CD4-positive, alpha-beta T cell (primary cell): ENCODE measurements around the gene MCAT. TPM values are rescaled to one million over a fixed set of nuclear protein-coding genes. Genes with fewer than 3 reads are reported as not detected.
A peak's percentile ranks its signal among the peaks of the same experiment; 100 is the strongest.

Source experiments
- ATAC-seq: fragments of 200-7000 bp; cut with Tn5 transposase; one replicate; pipeline ENCODE4 v1.10.0; 2022; ENCODE audit warnings: mild to moderate bottlenecking; ENCODE audit not compliant: poor library complexity
- CTCF ChIA-PET: fragments of 350-600 bp; sonication (Branson Sonifier 250); formaldehyde crosslinking; loops from one replicate; lab custom pipeline; 2021; ENCODE audit warnings: antibody characterized with exemption, inconsistent platforms; lab: Charles Lee
- POLR2A ChIA-PET: fragments of 350-600 bp; sonication (Branson Sonifier 250); formaldehyde crosslinking; loops from one replicate; lab custom pipeline; 2021; ENCODE audit warnings: antibody characterized with exemption, inconsistent platforms; lab: Charles Lee
- DNase-seq, 14 experiments: peaks; one replicate each; pipeline ENCODE4 v3.0.0-alpha.2; 2013 to 2020; ENCODE audit warnings: mixed read lengths in 2 of 14
- H3K27ac ChIP-seq, 2 donors: one replicate each; pipeline versions ENCODE4 v1.5.1 to v1.7.0; 2013; ENCODE audit warnings: low read length in 2 of 2, low read depth in 1 of 2, mild to moderate bottlenecking in 1 of 2
- H3K27me3 ChIP-seq, 2 experiments: 1 replicate in 1 of 2; 2 replicates in 1 of 2; pipeline versions ENCODE4 v1.6.1 to v1.7.0; 2013; ENCODE audit warnings: low read length in 2 of 2, control low read depth in 1 of 2, mild to moderate bottlenecking in 1 of 2, moderate library complexity in 1 of 2; ENCODE audit not compliant: insufficient read depth in 2 of 2, control insufficient read depth in 1 of 2
- H3K36me3 ChIP-seq: one replicate; pipeline ENCODE4 v1.6.1; 2013; ENCODE audit warnings: low read length, control low read depth; ENCODE audit not compliant: insufficient read depth
- H3K4me1 ChIP-seq: one replicate; pipeline ENCODE4 v1.6.1; 2013; ENCODE audit warnings: low read length, control low read depth; ENCODE audit not compliant: insufficient read depth
- H3K4me3 ChIP-seq: one replicate; pipeline ENCODE4 v1.5.1; 2013; ENCODE audit warnings: mild to moderate bottlenecking, low read length, moderate library complexity
- H3K9me3 ChIP-seq, 2 experiments: 1 replicate in 1 of 2; 2 replicates in 1 of 2; pipeline versions ENCODE4 v1.6.1 to v1.7.0; 2013; ENCODE audit warnings: low read length in 2 of 2, mild to moderate bottlenecking in 2 of 2, control low read depth in 1 of 2, moderate library complexity in 1 of 2; ENCODE audit not compliant: control insufficient read depth in 1 of 2, insufficient read depth in 1 of 2
- H3K27ac Mint-ChIP-seq: one replicate; pipeline ENCODE4 v1.8.0; 2020; ENCODE audit warnings: mixed read lengths
- H3K27me3 Mint-ChIP-seq: one replicate; pipeline ENCODE4 v1.8.0; 2021; ENCODE audit warnings: mixed read lengths
- H3K36me3 Mint-ChIP-seq: one replicate; pipeline ENCODE4 v1.8.0; 2021; ENCODE audit warnings: low read depth, mixed read lengths
- H3K4me1 Mint-ChIP-seq: one replicate; pipeline ENCODE4 v1.8.0; 2021; ENCODE audit warnings: low read depth, mixed read lengths
- H3K4me3 Mint-ChIP-seq: one replicate; pipeline ENCODE4 v1.8.0; 2020; ENCODE audit warnings: mild to moderate bottlenecking, mixed read lengths
- H3K9me3 Mint-ChIP-seq: one replicate; pipeline ENCODE4 v1.8.0; 2020; ENCODE audit warnings: mixed read lengths
- intact Hi-C, 2 experiments: fragments of 100-400 bp; cut with DNase I in 1 of 2; cut with micrococcal nuclease in 1 of 2; formaldehyde crosslinking; loops; one replicate each; pipeline versions ENCODE4 v1.15.1 to v1.9.0; 2023 to 2025; cut with DNase I, micrococcal nuclease
- total RNA-seq, 174 experiments: library from RNA in 2 of 174; stranded (reverse) in 2 of 174; gene quantifications; one replicate each; pipeline ENCODE4 v1.2.3 and lab custom pipeline; 2021 to 2026
- TF ChIP-seq, protein P1 (sequence below): fragments of 200-600 bp; IDR thresholded peaks from one replicate; pipeline ENCODE4 v1.8.0; 2022; ENCODE audit warnings: antibody characterized with exemption, mild to moderate bottlenecking

The MCAT gene
- total RNA-seq, 2 experiments from 2014 or later = 16.1 to 18.0 TPM

DNA sequence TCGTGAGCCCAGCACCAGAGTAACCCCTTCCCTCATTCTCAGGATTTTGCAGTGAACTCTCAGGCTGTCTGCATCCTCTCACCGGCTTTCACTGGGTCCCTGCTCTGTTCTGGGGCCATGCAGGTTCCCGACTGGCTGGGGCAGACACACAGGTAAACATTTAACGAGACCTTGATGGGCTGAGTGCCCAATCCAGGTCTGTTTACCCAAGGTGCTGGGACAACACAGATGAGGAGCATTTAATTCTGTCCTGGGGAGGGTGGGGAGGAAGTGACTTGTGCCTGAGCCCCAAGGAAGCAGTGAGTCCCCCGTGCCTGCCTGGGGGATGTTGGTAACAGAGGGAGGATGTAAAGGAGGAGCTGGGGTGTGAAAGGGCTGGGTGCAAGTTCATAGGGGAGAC is 28.2 kb downstream of the MCAT start:
- ChIA-PET CTCF (no interaction called here), POLR2A (no interaction called here)
- no peak for ATAC-seq
- peaks cover 14% of the 10 kb centered on the region for H3K4me1 Mint-ChIP-seq
- H3K36me3 Mint-ChIP-seq = no peaks in the 10 kb centered on the region
- Histone ChIP-seq H3K27ac (no peak overlapping the region), H3K9me3 (no peaks in the 10 kb centered on the region), H3K4me1 (peaks cover 22% of the 10 kb centered on the region), H3K4me3 (no peak overlapping the region), H3K36me3 (no peaks in the 10 kb centered on the region), H3K27me3 (no peaks in the 10 kb centered on the region)
- no peak for DNase-seq
- intact Hi-C loops = loop anchor here in 1 of 2 experiments (5.0 kb wide), 1 partner anchor 72 kb away; the partner anchor contains the start of gene TTLL12
- TF ChIP-seq, protein P1, sequence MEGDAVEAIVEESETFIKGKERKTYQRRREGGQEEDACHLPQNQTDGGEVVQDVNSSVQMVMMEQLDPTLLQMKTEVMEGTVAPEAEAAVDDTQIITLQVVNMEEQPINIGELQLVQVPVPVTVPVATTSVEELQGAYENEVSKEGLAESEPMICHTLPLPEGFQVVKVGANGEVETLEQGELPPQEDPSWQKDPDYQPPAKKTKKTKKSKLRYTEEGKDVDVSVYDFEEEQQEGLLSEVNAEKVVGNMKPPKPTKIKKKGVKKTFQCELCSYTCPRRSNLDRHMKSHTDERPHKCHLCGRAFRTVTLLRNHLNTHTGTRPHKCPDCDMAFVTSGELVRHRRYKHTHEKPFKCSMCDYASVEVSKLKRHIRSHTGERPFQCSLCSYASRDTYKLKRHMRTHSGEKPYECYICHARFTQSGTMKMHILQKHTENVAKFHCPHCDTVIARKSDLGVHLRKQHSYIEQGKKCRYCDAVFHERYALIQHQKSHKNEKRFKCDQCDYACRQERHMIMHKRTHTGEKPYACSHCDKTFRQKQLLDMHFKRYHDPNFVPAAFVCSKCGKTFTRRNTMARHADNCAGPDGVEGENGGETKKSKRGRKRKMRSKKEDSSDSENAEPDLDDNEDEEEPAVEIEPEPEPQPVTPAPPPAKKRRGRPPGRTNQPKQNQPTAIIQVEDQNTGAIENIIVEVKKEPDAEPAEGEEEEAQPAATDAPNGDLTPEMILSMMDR = no peak
- no peaks in the 10 kb centered on the region for H3K27me3 Mint-ChIP-seq
- no peak overlapping the region for H3K4me3 Mint-ChIP-seq
- no peak overlapping the region for H3K27ac Mint-ChIP-seq
- H3K9me3 Mint-ChIP-seq = no peaks in the 10 kb centered on the region

DNA sequence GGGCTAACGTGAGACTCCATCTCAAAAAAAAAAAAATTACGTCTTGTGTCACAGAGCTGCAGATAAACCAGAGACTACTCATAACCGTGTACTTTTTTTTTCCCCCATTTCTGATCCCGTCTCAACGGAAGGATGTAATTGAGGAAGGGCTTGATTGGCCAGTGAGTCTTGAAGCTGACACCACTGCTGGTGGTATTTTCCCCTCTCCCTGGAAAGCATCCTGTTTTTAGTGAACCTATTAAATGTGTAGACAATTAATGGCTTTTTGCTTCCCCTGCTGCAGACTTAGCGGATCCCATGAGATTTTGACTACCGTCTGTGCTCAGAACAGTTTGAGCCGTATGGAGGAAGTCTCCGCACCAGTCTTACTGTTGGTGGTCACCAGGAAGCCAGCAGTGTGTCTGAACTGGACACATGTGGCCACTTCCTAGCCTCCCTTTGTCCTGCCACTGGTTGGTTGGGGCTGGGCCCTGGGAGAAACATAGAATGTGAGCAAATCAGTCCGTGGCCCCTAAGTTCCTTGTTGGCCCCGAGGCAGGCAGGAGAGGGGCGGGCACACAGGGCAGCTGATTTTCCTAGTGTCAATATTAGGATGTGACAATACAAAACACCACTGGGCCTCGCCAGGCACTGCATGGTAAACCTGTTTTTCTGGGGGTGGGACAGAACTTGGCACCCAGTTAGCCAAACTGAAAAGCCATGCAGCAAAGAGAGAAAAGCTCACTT is 29.5 kb downstream of the MCAT start:
- ChIA-PET POLR2A (no interaction called here), CTCF (no interaction called here)
- Histone ChIP-seq H3K36me3 (no peaks in the 10 kb centered on the region), H3K27me3 (no peaks in the 10 kb centered on the region), H3K27ac (no peak overlapping the region), H3K9me3 (no peaks in the 10 kb centered on the region), H3K4me3 (no peak overlapping the region), H3K4me1 (peaks cover 16% of the 10 kb centered on the region)
- intact Hi-C loops = loop anchor here in 1 of 2 experiments (5.0 kb wide), 1 partner anchor 74 kb away; the partner anchor contains the start of gene TTLL12
- no peaks in the 10 kb centered on the region for H3K27me3 Mint-ChIP-seq
- no peak overlapping the region for H3K27ac Mint-ChIP-seq
- ATAC-seq (no peak), DNase-seq (no peak)
- peaks cover 9% of the 10 kb centered on the region for H3K4me1 Mint-ChIP-seq
- no peaks in the 10 kb centered on the region for H3K36me3 Mint-ChIP-seq
- TF ChIP-seq, protein P1 = no peak
- peak overlapping the region; percentile 14 for H3K4me3 Mint-ChIP-seq
- H3K9me3 Mint-ChIP-seq = no peaks in the 10 kb centered on the region

DNA sequence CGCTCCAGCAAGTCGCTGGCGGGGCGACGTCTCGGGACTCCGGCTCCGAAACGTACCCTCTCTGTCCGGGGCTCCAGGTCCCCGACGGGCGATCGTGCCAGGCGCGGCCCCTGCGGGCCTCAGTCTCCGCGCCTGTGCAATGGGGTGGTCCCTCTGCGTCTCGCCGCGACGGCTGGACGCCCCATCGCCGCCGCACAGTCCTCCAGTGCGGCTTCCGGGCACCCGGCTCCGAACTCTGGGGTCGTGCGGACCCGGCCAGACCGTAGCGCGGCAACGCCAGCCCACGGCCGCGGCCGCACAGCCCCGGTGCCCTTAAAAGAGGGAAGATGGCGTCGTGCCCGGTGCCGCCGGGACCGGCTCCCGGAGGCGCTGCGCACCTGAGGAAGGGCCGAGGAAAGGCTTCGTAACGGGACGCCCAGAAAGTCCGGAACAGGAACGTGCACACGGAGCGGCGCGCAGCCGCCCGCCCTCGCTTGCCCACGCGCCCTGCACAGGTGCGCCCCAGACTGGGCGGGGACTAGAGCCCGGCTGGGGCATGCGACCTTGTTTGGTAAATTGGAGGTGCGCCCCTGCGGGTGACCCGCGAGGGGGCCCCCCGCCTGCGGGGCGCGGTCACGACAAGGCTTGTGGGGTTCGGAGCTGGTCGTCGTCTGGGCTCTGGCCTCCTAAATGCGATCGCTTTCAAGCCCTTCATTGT is 32.1 kb downstream of the MCAT start:
- intact Hi-C loops = loop anchor here (2.0 to 5.0 kb wide), 2 partner anchors 76 kb away; partner anchors contain the start of gene TTLL12 (in 2 of the 2)
- H3K36me3 Mint-ChIP-seq = no peaks in the 10 kb centered on the region
- CTCF ChIA-PET = no interaction called here

More for the DNA sequence above, 32.1 kb downstream of the MCAT start:
- no peaks in the 10 kb centered on the region for H3K9me3 ChIP-seq
- Mint-ChIP-seq H3K27me3 (no peaks in the 10 kb centered on the region), H3K4me3 (peak overlapping the region; percentile 84), H3K9me3 (no peaks in the 10 kb centered on the region), H3K27ac (peak overlapping the region; percentile 51), H3K4me1 (peaks cover 9% of the 10 kb centered on the region)
- H3K4me3 ChIP-seq = peak overlapping the region; percentile 58
- POLR2A ChIA-PET = interaction anchor here (0.9 to 1.3 kb wide), 4 partner anchors 26 to 96 kb away, joined by 3 to 6 read pairs (median 5); partner anchors contain the start of genes PACSIN2 and TTLL12
- H3K27me3 ChIP-seq = no peaks in the 10 kb centered on the region
- H3K27ac ChIP-seq = no peak overlapping the region
- no peaks in the 10 kb centered on the region for H3K36me3 ChIP-seq
- ATAC-seq (peak; percentile 88), DNase-seq (peak; percentile 14 to 81 (median 44))
- peaks cover 14% of the 10 kb centered on the region for H3K4me1 ChIP-seq
- TF ChIP-seq, protein P1 = no peak
